ENCODE results near the gene NSL1.

DNA sequence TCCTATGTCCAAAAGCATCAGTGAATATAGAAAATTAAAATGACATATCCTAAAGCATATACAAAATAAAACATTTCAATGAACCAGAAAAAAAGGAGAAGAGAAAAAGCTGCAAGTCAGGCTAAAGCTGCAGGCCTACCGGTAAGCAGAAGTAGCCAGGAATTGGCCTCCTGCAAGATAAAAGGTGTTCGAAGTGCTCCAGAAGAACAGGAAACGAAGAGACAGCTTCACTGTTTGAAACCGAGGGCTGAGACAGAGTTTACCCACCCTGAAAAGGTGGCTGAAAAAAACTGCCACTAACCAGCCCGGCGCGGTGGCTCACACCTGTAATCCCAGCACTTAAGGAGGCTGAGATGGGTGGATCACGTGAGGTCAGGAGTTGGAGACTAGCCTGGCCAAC is 37.4 kb downstream of the NSL1 start:
- TF ChIP-seq KLF6 (CRISPR knock-in tag; IDR thresholded peaks at IDR 0.05; ENCODE audit: borderline replicate concordance), result no peak
- TF ChIP-seq GATA2 (CRISPR knock-in tag; IDR thresholded peaks at IDR 0.05), result no peak
- TF ChIP-seq ZNF232 (CRISPR knock-in tag; IDR thresholded peaks at IDR 0.05), result no peak
- no peak for TF ChIP-seq OTX1 (CRISPR knock-in tag; IDR thresholded peaks at IDR 0.05)

Data from K562 (cell line).